ENCODE results near the gene GLUL.

GLUL gene

DNA sequence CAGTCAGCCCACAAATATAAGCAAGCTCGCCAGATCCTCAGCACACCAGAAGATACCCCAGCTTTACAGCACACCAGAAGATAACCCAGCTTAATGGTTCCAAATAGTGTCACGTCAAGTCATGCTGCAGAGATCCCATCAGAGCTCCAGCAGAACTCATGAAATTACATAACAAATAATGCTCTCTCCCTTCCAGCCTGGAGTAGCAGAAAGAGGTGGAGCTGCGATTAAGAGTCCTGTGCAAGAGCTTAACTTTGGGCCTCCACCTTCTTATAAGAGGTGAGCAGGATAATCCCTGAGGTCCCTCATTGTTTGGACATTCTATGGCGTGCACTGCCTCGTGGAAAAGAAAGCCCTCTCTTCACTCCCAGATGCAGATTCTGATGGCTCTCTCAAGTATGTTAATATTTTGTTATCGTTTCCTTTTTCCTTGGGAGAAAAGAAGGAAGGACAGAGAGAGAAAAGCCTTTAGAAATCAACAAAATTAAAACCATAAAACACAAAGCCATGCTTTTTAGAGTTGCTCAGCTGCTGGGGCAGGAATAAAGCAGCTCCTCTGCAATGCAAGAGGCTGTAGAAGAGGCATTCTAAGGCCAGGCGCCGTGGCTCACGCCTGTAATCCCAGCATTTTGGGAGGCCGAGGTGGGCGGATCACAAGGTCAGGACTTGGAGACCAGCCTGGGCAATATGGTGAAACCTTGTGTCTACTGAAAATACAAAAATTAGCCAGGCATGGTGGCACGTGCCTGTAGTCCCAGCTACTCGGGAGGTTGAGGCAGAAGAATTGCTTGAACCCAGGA lies 59.1 kb downstream of the GLUL start:
- ATAC-seq: no peak
- TF ChIP-seq ZNF70 (CRISPR knock-in tag; IDR thresholded peaks at IDR 0.05) (no peak), ZFP3 (CRISPR knock-in tag; IDR thresholded peaks at IDR 0.05) (no peak), ISL1 (CRISPR knock-in tag; IDR thresholded peaks at IDR 0.05) (no peak), PPARA (CRISPR knock-in tag; IDR thresholded peaks at IDR 0.05; ENCODE audit: borderline replicate concordance) (no peak), ARNTL (CRISPR knock-in tag; IDR thresholded peaks at IDR 0.05; ENCODE audit: borderline replicate concordance, low read depth) (no peak), ZC3H10 (CRISPR knock-in tag; IDR thresholded peaks at IDR 0.05) (no peak), ZNF8 (CRISPR knock-in tag; IDR thresholded peaks at IDR 0.05) (no peak), BACH2 (CRISPR knock-in tag; IDR thresholded peaks at IDR 0.05; ENCODE audit: borderline replicate concordance) (no peak), TOX (CRISPR knock-in tag; IDR thresholded peaks at IDR 0.05; ENCODE audit: borderline replicate concordance) (no peak), ZNF565 (CRISPR knock-in tag; conservative IDR thresholded peaks at IDR 0.05; ENCODE audit: low read depth) (no peak), TCF4 (CRISPR knock-in tag; IDR thresholded peaks at IDR 0.05; ENCODE audit: borderline replicate concordance) (no peak), CSDC2 (CRISPR knock-in tag; IDR thresholded peaks at IDR 0.05) (no peak), ZFP30 (CRISPR knock-in tag; IDR thresholded peaks at IDR 0.05) (no peak), OSR1 (CRISPR knock-in tag; IDR thresholded peaks at IDR 0.05) (no peak)
- TF ChIP-seq, protein P1, sequence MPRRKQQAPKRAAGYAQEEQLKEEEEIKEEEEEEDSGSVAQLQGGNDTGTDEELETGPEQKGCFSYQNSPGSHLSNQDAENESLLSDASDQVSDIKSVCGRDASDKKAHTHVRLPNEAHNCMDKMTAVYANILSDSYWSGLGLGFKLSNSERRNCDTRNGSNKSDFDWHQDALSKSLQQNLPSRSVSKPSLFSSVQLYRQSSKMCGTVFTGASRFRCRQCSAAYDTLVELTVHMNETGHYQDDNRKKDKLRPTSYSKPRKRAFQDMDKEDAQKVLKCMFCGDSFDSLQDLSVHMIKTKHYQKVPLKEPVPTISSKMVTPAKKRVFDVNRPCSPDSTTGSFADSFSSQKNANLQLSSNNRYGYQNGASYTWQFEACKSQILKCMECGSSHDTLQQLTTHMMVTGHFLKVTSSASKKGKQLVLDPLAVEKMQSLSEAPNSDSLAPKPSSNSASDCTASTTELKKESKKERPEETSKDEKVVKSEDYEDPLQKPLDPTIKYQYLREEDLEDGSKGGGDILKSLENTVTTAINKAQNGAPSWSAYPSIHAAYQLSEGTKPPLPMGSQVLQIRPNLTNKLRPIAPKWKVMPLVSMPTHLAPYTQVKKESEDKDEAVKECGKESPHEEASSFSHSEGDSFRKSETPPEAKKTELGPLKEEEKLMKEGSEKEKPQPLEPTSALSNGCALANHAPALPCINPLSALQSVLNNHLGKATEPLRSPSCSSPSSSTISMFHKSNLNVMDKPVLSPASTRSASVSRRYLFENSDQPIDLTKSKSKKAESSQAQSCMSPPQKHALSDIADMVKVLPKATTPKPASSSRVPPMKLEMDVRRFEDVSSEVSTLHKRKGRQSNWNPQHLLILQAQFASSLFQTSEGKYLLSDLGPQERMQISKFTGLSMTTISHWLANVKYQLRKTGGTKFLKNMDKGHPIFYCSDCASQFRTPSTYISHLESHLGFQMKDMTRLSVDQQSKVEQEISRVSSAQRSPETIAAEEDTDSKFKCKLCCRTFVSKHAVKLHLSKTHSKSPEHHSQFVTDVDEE (CRISPR knock-in tag; IDR thresholded peaks at IDR 0.05): no peak
- TF ChIP-seq, protein P2, sequence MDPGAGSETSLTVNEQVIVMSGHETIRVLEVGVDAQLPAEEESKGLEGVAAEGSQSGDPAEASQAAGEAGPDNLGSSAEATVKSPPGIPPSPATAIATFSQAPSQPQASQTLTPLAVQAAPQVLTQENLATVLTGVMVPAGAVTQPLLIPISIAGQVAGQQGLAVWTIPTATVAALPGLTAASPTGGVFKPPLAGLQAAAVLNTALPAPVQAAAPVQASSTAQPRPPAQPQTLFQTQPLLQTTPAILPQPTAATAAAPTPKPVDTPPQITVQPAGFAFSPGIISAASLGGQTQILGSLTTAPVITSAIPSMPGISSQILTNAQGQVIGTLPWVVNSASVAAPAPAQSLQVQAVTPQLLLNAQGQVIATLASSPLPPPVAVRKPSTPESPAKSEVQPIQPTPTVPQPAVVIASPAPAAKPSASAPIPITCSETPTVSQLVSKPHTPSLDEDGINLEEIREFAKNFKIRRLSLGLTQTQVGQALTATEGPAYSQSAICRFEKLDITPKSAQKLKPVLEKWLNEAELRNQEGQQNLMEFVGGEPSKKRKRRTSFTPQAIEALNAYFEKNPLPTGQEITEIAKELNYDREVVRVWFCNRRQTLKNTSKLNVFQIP (CRISPR knock-in tag; IDR thresholded peaks at IDR 0.05; ENCODE audit: borderline replicate concordance, low read depth): no peak
